H9 (cell line): ENCODE measurements around the gene STX16. TPM values are rescaled to one million over a fixed set of nuclear protein-coding genes. Genes with fewer than 3 reads are reported as not detected.

Experiments
- DNase-seq: peaks from one replicate; pipeline ENCODE4 v3.0.0-alpha.2; 2017
- H2AFZ ChIP-seq: one replicate; pipeline ENCODE4 v1.6.1; 2013; ENCODE audit warnings: mild to moderate bottlenecking, low read length, control low read depth, moderate library complexity
- H2AK5ac ChIP-seq: 2 replicates; pipeline ENCODE4 v1.6.1; 2013; ENCODE audit warnings: low read length, control low read depth, mixed read lengths; ENCODE audit not compliant: insufficient read length
- H2BK120ac ChIP-seq: one replicate; pipeline ENCODE4 v1.6.1; 2013; ENCODE audit warnings: low read depth, mild to moderate bottlenecking, low read length, control low read depth, inconsistent platforms; ENCODE audit not compliant: poor library complexity, severe bottlenecking
- H2BK12ac ChIP-seq: 2 replicates; pipeline ENCODE4 v1.6.1; 2013; ENCODE audit warnings: low read length, control low read depth, mixed read lengths, low read depth; ENCODE audit not compliant: insufficient read length
- H2BK15ac ChIP-seq: 2 replicates; pipeline ENCODE4 v1.6.1; 2013; ENCODE audit warnings: low read depth, low read length, control low read depth
- H2BK20ac ChIP-seq: one replicate; pipeline ENCODE4 v1.6.1; 2013; ENCODE audit warnings: low read depth, mild to moderate bottlenecking, low read length, control low read depth, inconsistent platforms; ENCODE audit not compliant: poor library complexity, severe bottlenecking
- H2BK5ac ChIP-seq: 2 replicates; pipeline ENCODE4 v1.6.1; 2013; ENCODE audit warnings: low read length, control low read depth, mixed read lengths; ENCODE audit not compliant: insufficient read length
- H3K14ac ChIP-seq: 2 replicates; pipeline ENCODE4 v1.6.1; 2013; ENCODE audit warnings: low read length, control low read depth; ENCODE audit not compliant: insufficient read depth
- H3K18ac ChIP-seq: 2 replicates; pipeline ENCODE4 v1.6.1; 2013; ENCODE audit warnings: low read depth, mild to moderate bottlenecking, mixed read lengths, low read length, control low read depth; ENCODE audit not compliant: insufficient read length
- H3K23ac ChIP-seq: 2 replicates; pipeline ENCODE4 v1.6.1; 2013; ENCODE audit warnings: low read length, control low read depth, mixed read lengths, low read depth; ENCODE audit not compliant: insufficient read length
- H3K23me2 ChIP-seq: 2 replicates; pipeline ENCODE4 v1.6.1; 2013; ENCODE audit warnings: low read depth, mild to moderate bottlenecking, mixed read lengths, low read length, control low read depth; ENCODE audit not compliant: insufficient read length, poor library complexity, severe bottlenecking
- H3K27ac ChIP-seq: 2 replicates; pipeline ENCODE4 v1.5.1; 2013; ENCODE audit warnings: low read length, control low read depth, mixed read lengths, low read depth; ENCODE audit not compliant: insufficient read length
- H3K27me3 ChIP-seq: 2 replicates; pipeline ENCODE4 v1.6.1; 2013; ENCODE audit warnings: low read length, control low read depth, inconsistent platforms; ENCODE audit not compliant: insufficient read depth
- H3K4ac ChIP-seq: 2 replicates; pipeline ENCODE4 v1.6.1; 2013; ENCODE audit warnings: low read depth, mild to moderate bottlenecking, control low read depth, inconsistent platforms, low read length, moderate library complexity
- H3K4me1 ChIP-seq: 2 replicates; pipeline ENCODE4 v1.6.1; 2013; ENCODE audit warnings: low read length, control low read depth, inconsistent platforms; ENCODE audit not compliant: insufficient read depth
- H3K4me2 ChIP-seq: 2 replicates; pipeline ENCODE4 v1.6.1; 2013; ENCODE audit warnings: low read length, control low read depth, mixed read lengths; ENCODE audit not compliant: insufficient read length, insufficient read depth
- H3K56ac ChIP-seq: 2 replicates; pipeline ENCODE4 v1.6.1; 2013; ENCODE audit warnings: low read depth, mild to moderate bottlenecking, mixed read lengths, low read length, control low read depth; ENCODE audit not compliant: insufficient read length
- H3K79me1 ChIP-seq: 2 replicates; pipeline ENCODE4 v1.6.1; 2013; ENCODE audit warnings: low read depth, mild to moderate bottlenecking, moderate library complexity, low read length, control low read depth, inconsistent platforms; ENCODE audit not compliant: insufficient read depth, poor library complexity, severe bottlenecking
- H3K79me2 ChIP-seq: 2 replicates; pipeline ENCODE4 v1.6.1; 2013; ENCODE audit warnings: low read length, control low read depth, inconsistent platforms; ENCODE audit not compliant: insufficient read depth
- H3K9ac ChIP-seq: 2 replicates; pipeline ENCODE4 v1.6.1; 2013; ENCODE audit warnings: low read length, control low read depth, mixed read lengths; ENCODE audit not compliant: insufficient read length; ENCODE audit errors: extremely low read depth
- H3K9me3 ChIP-seq: one replicate; pipeline ENCODE4 v1.6.1; 2013; ENCODE audit warnings: low read depth, low read length, inconsistent platforms; ENCODE audit not compliant: control insufficient read depth
- H3T11ph ChIP-seq: one replicate; pipeline ENCODE4 v1.6.1; 2013; ENCODE audit warnings: mild to moderate bottlenecking, low read length, control low read depth, inconsistent platforms
- H4K20me1 ChIP-seq: one replicate; pipeline ENCODE4 v1.6.1; 2013; ENCODE audit not compliant: control insufficient read depth, insufficient read length, insufficient read depth
- H4K5ac ChIP-seq: 2 replicates; pipeline ENCODE4 v1.6.1; 2013; ENCODE audit warnings: low read depth, mild to moderate bottlenecking, mixed read lengths, low read length, control low read depth; ENCODE audit not compliant: insufficient read length
- H4K8ac ChIP-seq: replicated peaks from 2 replicates; pipeline ENCODE4 v1.6.1; 2013; ENCODE audit warnings: low read length, control low read depth, mixed read lengths, low read depth; ENCODE audit not compliant: insufficient read length
- H4K91ac ChIP-seq: 2 replicates; pipeline ENCODE4 v1.6.1; 2013; ENCODE audit warnings: low read depth, mild to moderate bottlenecking, moderate library complexity, mixed read lengths, low read length, control low read depth; ENCODE audit not compliant: insufficient read length
- H3K27ac Mint-ChIP-seq, 3 experiments: 2 replicates in 2 of 3; 3 replicates in 1 of 3; pipeline ENCODE4 v1.8.0; 2020 to 2021; ENCODE audit warnings: mixed read lengths in 3 of 3, mild to moderate bottlenecking in 1 of 3, moderate library complexity in 1 of 3
- H3K27me3 Mint-ChIP-seq: 2 replicates; pipeline ENCODE4 v1.8.0; 2021; ENCODE audit warnings: low read depth, mild to moderate bottlenecking, moderate library complexity, mixed read lengths
- H3K36me3 Mint-ChIP-seq, 3 experiments: 2 replicates in 2 of 3; 3 replicates in 1 of 3; pipeline ENCODE4 v1.8.0; 2020 to 2021; ENCODE audit warnings: low read depth in 3 of 3, mixed read lengths in 3 of 3; ENCODE audit not compliant: insufficient read depth in 1 of 3
- H3K4me1 Mint-ChIP-seq, 2 experiments: 2 replicates each; pipeline ENCODE4 v1.8.0; 2020; ENCODE audit warnings: mixed read lengths in 2 of 2
- H3K4me3 Mint-ChIP-seq, 2 experiments: 2 replicates in 1 of 2; 3 replicates in 1 of 2; pipeline ENCODE4 v1.8.0; 2020 to 2021; ENCODE audit warnings: mild to moderate bottlenecking in 2 of 2, mixed read lengths in 2 of 2, moderate library complexity in 1 of 2
- H3K9me3 Mint-ChIP-seq, 2 experiments: 2 replicates in 1 of 2; 3 replicates in 1 of 2; pipeline ENCODE4 v1.8.0; 2020; ENCODE audit warnings: mild to moderate bottlenecking in 2 of 2, mixed read lengths in 2 of 2, moderate library complexity in 1 of 2
- WGBS: extraction: QIAGEN DNeasy Blood & Tissue Kit; methylation state at CpG from one replicate; pipeline ENCODE4 v1.1.7; 2013; ENCODE audit warnings: missing lambda C conversion rate, low lambda C conversion rate, mixed read lengths; ENCODE audit not compliant: insufficient read length; ENCODE audit errors: extremely low coverage; 5-methylcytosine and 5-hydroxymethylcytosine counted together
- total RNA-seq: library from RNA; stranded (reverse); gene quantifications from 2 replicates; pipeline ENCODE4 v1.2.1, GENCODE V29; 2021
- TF ChIP-seq, protein P1 (sequence below): fragments of 200-600 bp; sonication (generic); conservative IDR thresholded peaks from 3 replicates; pipeline ENCODE4 v1.8.0; 2021; ENCODE audit warnings: antibody characterized with exemption, mild to moderate bottlenecking

Gene STX16
- total RNA-seq, 1 experiment from 2014 or later: 87.8 TPM

DNA sequence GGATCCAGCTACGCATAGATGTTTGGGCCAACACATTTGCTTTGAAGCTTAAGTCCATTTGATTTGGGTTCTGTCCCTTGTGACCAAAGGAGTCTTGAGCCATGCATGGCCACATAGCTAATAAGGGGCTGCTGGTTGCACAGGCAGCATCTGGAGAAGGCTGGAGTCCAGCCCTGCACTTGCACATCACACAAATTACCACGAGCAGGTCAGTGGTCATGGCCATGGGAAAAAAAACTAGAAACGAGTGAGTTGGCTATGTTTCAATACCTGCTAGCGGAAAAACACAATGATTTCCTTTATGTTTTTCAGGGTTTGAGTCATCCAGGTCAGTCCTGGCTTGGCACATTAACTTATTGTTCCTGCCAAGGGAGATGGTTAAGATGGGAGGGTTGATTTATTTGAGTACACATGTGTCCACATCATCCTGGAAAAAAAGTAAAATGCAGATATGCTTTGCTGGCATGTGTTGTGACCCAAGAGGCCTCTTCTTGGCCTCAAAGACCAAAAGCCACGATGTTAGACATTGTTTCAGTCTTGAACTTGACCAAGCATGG, 5.6 kb upstream of the STX16 start:
- Mint-ChIP-seq H3K27ac (no peak overlapping the region), H3K4me1 (peaks cover 8 to 12% of the 10 kb centered on the region in 2 experiments), H3K4me3 (no peak overlapping the region), H3K36me3 (no peaks in the 10 kb centered on the region; a peak in 1 of 7 replicates), H3K27me3 (peaks cover 4% of the 10 kb centered on the region), H3K9me3 (no peaks in the 10 kb centered on the region; a peak in 2 of 5 replicates)
- Histone ChIP-seq H4K20me1 (peaks cover 2% of the 10 kb centered on the region), H3K14ac (no peak overlapping the region), H2BK5ac (no peak overlapping the region), H3K56ac (no peak overlapping the region), H2BK20ac (no peak overlapping the region), H3K79me1 (no peaks in the 10 kb centered on the region), H2BK15ac (no peak overlapping the region), H3K9ac (no peak overlapping the region), H3K4me2 (no peak overlapping the region), H3K27me3 (no peaks in the 10 kb centered on the region; the same call in 1 of the 2 replicates), H2BK12ac (no peak overlapping the region), H3K79me2 (no peaks in the 10 kb centered on the region), H4K91ac (no peak overlapping the region), H2AFZ (no peak overlapping the region), H3T11ph (no peak overlapping the region), H3K9me3 (no peaks in the 10 kb centered on the region), H2AK5ac (no peak overlapping the region), H3K4ac (no peak overlapping the region), H2BK120ac (no peak overlapping the region), H3K23ac (no peak overlapping the region), H3K23me2 (peaks cover 8% of the 10 kb centered on the region), H4K8ac (no peak overlapping the region), H4K5ac (no peak overlapping the region), H3K4me1 (no peaks in the 10 kb centered on the region), H3K27ac (no peak overlapping the region), H3K18ac (no peak overlapping the region)
- TF ChIP-seq, protein P1, sequence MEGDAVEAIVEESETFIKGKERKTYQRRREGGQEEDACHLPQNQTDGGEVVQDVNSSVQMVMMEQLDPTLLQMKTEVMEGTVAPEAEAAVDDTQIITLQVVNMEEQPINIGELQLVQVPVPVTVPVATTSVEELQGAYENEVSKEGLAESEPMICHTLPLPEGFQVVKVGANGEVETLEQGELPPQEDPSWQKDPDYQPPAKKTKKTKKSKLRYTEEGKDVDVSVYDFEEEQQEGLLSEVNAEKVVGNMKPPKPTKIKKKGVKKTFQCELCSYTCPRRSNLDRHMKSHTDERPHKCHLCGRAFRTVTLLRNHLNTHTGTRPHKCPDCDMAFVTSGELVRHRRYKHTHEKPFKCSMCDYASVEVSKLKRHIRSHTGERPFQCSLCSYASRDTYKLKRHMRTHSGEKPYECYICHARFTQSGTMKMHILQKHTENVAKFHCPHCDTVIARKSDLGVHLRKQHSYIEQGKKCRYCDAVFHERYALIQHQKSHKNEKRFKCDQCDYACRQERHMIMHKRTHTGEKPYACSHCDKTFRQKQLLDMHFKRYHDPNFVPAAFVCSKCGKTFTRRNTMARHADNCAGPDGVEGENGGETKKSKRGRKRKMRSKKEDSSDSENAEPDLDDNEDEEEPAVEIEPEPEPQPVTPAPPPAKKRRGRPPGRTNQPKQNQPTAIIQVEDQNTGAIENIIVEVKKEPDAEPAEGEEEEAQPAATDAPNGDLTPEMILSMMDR: no peak
- DNase-seq: peak; percentile 12
- no CpG with 5 or more reads among the region's 5 CpGs for WGBS
